Prostate gland (tissue), 2 donors: ENCODE results near the gene FSIP1.

Experiments used
- POLR2A ChIP-seq: fragments of 450-650 bp; IDR thresholded peaks from one replicate; pipeline ENCODE4 v1.6.1; 2016; ENCODE audit warnings: antibody characterized with exemption, mild to moderate bottlenecking
- POLR2AphosphoS5 ChIP-seq: sonication (generic); formaldehyde crosslinking; IDR thresholded peaks from one replicate; pipeline ENCODE4 v1.6.1; 2017; ENCODE audit warnings: antibody characterized with exemption
- TF ChIP-seq, protein P1 (sequence below), 4 experiments: fragments of 200-600 bp in 2 of 4; fragments of 450-650 bp in 2 of 4; sonication (generic) in 2 of 4; IDR thresholded peaks; 1 replicate in 3 of 4; 2 replicates in 1 of 4; pipeline ENCODE4 v1.5.1; 2016 to 2019; ENCODE audit warnings: antibody characterized with exemption in 4 of 4, mild to moderate bottlenecking in 2 of 4, moderate library complexity in 2 of 4

DNA sequence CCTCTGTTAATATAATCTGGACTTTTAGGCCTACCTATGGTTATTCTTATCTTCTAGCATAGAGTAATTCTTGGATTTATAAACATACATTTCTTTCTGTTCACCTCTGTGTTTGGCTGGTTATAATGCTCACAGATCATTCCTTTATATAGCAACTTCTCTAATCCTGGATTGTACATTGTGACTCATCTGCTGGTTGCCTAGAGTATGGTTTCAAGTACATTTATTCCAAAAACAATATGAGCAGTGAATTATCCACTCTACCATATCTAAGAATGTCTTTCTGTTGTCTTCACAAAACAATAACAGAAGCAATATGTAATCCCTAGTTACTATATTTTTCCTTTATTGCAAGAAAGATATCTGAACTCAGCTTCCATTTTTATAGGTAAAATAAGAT lies 35.3 kb downstream of the FSIP1 start:
- TF ChIP-seq, protein P1, sequence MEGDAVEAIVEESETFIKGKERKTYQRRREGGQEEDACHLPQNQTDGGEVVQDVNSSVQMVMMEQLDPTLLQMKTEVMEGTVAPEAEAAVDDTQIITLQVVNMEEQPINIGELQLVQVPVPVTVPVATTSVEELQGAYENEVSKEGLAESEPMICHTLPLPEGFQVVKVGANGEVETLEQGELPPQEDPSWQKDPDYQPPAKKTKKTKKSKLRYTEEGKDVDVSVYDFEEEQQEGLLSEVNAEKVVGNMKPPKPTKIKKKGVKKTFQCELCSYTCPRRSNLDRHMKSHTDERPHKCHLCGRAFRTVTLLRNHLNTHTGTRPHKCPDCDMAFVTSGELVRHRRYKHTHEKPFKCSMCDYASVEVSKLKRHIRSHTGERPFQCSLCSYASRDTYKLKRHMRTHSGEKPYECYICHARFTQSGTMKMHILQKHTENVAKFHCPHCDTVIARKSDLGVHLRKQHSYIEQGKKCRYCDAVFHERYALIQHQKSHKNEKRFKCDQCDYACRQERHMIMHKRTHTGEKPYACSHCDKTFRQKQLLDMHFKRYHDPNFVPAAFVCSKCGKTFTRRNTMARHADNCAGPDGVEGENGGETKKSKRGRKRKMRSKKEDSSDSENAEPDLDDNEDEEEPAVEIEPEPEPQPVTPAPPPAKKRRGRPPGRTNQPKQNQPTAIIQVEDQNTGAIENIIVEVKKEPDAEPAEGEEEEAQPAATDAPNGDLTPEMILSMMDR (IDR thresholded peaks at IDR 0.05), result no peak
- no peak for TF ChIP-seq POLR2AphosphoS5
- TF ChIP-seq POLR2A, result no peak
